CD4-positive, alpha-beta T cell treated with Interleukin-4 for 4 hours (primary cell): ENCODE data around the gene FRMD4A.

Source experiments
- DNase-seq: peaks from one replicate; pipeline ENCODE4 v3.0.0-alpha.2; 2020

Gene FRMD4A

GRCh38 chr10:13621931-13622330 lies 708.8 kb downstream of the FRMD4A start:
- DNase-seq: no peak

DNA sequence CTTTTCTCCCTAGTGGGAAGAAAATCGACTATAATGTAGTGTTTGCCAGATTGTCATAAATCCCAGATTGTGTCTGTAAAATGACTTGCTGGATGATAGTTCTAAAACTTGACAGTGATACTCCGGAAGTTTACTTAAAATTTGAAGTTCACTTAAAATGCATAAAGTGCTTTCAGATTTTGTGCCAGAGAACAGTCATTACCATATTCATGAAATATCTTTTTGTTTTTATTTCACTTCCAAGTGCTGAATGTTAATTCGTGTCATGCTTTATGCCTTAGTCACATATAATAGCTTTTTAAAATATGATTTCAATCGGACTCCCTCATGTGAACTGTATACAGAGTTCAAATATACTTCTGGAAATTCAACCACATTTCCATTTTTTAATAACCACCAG lies 713.6 kb downstream of the FRMD4A start:
- no peak for DNase-seq

DNA sequence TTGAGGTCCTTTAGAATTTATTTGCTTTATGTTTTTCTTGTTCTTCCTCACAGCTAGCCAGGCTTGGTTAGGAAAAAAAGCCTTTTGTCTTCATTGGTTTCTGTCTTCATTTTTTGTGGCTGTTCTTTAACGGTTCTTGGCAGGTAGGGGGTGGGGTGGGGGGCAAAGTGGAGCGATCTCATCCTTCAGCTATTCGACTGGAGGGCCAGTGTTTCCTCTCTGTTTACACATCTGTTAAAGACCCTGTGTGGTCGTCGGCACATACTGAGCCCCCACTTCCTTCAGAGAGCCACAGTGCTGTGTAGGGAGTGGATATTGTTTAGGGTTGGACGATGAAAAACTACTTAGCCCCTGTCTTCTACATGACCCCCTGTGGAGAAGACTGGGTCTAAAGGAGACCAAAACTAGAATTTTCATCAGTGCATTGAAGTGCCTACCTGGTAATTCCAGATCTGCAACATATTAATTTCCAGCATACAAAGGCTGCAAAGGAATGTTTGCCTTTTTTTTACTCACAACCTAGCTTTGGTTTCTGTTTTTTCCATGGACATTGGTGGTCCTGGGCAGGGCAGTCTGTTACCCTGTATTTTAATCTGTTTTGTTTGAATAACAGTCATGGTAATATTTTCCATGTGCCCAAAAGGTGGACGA lies 714.9 kb downstream of the FRMD4A start:
- no peak for DNase-seq

GRCh38 chr10:13614530-13615332 lies 716.0 kb downstream of the FRMD4A start:
- no peak for DNase-seq

- no peak for DNase-seq
These were observed 717.2 kb downstream of the FRMD4A start for GRCh38 chr10:13613519-13613918.

GRCh38 chr10:13612654-13613373 lies 717.9 kb downstream of the FRMD4A start:
- no peak for DNase-seq

DNA sequence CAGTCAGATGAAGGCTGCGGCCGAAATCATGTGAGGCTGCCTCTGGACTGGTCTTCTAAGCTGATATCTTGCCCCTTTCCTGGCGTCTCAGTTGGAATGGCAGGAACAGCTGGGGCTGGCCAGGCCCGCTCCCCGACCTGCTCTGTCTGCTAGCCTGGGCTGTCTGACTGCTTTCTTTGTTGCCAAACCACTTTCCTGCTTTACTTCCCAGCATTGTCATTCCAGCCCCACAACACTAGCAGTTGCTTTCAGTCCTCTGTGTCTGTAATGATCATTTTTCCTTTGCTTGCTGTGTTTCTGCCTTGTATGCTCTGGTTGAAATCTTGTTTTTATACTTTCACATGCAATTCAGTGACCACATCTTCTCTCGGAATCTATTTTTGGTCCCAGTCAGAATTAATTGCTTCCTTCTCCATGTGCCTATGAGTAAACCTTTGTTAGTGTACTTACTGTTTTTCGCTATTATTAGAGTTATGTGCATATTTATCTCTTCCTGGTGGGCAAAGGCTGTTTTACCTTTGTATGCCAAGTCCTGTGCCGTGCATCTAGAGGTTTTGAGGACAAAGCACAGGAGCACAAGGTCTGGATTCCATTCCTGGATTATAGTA lies 722.4 kb downstream of the FRMD4A start:
- no peak for DNase-seq

DNA sequence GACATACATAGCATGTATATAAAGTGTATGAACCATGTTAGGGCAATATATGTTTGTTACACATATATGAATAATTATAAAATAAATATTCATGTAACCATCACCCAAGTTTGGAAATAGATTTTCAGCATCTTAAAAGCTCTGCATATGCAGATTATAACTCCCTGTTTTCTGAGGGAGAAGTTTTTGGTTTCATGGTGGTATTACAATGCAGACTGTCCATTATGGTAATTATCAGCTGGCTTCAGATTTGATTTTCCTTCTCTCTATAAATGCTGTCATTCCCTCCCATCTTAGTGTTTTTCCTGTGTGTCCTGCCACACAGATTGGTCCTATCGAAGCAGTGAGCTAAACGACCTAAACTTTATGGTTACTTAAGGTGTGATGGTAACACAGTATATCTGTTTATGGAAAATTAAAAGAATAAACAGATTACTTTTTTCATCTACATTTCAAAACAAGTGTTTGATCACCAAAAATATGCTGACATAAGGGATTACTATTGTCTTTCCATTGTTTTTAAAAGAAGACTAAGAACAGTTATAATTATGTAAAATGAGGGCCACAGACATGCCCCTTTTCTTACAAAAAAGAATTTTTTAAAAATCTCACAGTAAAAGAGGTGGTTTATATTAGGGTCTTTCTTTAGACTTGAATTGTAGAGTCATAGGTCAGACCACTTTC lies 726.2 kb downstream of the FRMD4A start:
- no peak for DNase-seq

GRCh38 chr10:13597909-13598308 lies 732.8 kb downstream of the FRMD4A start:
- DNase-seq: no peak

- DNase-seq: no peak
These were observed 736.1 kb downstream of the FRMD4A start for GRCh38 chr10:13594641-13595040.
